COR-L47 (cell line): ENCODE results near the gene CFTR.

Source experiments
- DNase-seq: peaks from one replicate; lab custom pipeline; 2025; lab: John Stamatoyannopoulos, UW

The CFTR gene

GRCh38 chr7:117652943-117653680, 173.3 kb downstream of the CFTR start:
- DNase-seq, result no peak

GRCh38 chr7:117654780-117655179, 175.0 kb downstream of the CFTR start:
- DNase-seq, result no peak

- DNase-seq, result no peak
Observed at GRCh38 chr7:117656806-117657205, 177.0 kb downstream of the CFTR start.

DNA sequence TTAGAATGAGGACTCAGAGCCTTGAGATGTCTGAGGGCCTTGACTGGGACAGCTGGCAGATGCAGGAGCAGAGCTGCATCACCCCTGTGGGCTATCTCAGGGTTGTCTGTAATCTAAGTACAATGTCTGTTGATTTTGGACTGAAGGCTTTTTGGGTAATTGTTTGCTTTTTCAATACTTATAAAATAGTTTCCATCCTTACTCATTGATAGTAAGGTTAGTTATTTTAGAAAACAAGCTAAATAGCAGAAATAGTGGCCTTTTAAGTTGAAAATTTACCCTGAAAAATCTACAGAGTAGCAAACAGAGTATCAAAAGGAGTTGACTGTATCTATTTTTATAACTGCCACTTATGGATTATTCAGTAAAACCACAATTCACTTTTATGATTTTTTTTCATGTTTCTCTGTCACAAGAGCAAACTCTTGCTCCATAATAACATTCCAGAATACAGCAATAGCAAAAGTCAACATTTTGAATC, 179.7 kb downstream of the CFTR start:
- no peak for DNase-seq

DNA sequence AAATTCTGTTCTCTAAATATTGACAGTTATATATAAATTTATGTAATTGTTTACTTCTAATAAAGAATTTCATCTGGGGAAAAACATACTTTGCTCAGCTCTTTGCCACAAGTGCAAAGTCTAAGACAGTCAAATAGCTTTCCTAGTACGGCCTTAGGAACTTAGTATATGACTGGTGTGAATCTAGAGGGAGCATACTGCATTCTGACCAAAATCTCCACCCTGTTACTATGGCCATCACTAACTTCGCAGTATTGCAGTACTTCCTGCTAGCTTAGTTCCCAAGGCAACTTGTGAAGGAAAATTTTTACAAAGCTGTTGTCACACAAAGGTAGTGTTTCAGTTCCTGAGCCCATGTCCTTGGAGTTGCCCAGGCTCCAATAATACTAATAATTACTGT, 181.5 kb downstream of the CFTR start:
- DNase-seq, result no peak

DNA sequence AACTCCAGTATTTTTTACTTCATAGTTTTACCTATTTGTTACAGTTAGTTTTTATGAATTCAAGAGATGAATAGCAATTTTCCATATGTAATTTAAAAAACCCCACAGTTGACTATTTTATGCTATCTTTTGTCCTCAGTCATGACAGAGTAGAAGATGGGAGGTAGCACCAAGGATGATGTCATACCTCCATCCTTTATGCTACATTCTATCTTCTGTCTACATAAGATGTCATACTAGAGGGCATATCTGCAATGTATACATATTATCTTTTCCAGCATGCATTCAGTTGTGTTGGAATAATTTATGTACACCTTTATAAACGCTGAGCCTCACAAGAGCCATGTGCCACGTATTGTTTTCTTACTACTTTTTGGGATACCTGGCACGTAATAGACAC, 184.2 kb downstream of the CFTR start:
- no peak for DNase-seq

GRCh38 chr7:117665368-117665767, 185.5 kb downstream of the CFTR start:
- DNase-seq, result no peak

- no peak for DNase-seq
Observed at GRCh38 chr7:117666031-117666430, 186.2 kb downstream of the CFTR start.

- no peak for DNase-seq
Observed at GRCh38 chr7:117666689-117667088, 186.9 kb downstream of the CFTR start.

DNA sequence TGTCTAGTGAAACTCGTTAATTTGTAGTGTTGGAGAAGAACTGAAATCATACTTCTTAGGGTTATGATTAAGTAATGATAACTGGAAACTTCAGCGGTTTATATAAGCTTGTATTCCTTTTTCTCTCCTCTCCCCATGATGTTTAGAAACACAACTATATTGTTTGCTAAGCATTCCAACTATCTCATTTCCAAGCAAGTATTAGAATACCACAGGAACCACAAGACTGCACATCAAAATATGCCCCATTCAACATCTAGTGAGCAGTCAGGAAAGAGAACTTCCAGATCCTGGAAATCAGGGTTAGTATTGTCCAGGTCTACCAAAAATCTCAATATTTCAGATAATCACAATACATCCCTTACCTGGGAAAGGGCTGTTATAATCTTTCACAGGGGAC, 187.6 kb downstream of the CFTR start:
- DNase-seq, result no peak

DNA sequence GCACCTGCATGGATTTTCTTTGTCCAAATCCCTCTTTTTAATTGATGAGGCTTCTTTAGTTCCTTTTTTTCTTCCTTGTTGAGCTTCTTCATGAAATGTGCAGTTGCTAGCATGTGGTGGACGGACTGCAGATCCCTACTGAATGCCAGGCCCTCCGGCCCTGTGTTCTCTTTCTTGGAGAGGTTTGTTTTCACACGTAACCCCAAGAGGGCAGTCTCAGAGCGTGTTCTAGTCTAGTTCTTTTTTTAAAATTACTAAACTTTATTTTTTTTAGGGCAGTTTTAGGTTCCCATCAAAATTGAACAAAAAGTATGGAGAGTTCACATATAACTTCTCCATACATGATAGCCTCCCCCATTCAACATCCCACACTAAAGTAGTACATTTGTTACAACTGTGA, 190.0 kb downstream of the CFTR start:
- no peak for DNase-seq

DNA sequence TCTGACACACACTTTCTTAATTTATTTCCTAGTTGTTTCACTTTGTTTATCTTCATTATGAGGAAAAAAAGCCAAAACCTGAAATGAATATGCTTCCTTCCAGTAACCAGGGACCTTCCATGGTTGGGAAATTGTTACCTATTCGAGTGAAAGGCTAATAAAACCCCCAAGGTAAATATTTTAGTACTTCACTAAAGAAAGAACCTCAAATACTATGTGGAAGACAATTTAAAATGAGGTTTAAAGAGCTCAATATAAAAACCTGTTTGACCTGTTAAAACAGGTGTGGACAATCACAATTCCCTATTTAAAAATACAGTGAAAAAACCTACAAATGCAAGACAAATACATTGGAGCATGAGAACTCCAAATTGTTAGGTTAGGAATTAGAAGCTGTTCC, 192.6 kb downstream of the CFTR start:
- DNase-seq, result no peak

DNA sequence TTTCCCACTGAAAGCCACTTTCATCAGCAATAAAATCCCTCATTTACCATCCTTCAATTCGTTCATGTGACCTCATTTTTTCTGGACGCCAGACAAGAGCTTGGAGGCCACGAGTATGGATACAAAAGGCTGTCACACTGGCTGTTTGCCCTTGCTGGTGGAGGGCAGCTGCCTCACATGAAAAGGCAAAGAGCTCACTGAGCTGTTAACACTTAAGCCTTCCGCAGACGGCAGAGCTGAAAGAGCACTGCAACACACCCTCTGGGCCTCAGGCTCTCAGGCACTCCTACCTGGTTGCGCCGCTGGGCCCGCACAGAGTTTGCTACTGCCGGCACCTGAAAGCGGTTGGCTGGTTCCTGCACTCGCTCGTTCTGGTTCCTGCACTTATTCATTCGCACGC, 193.5 kb downstream of the CFTR start:
- DNase-seq, result no peak

GRCh38 chr7:117673839-117674238, 194.0 kb downstream of the CFTR start:
- DNase-seq, result peak; percentile 9

DNA sequence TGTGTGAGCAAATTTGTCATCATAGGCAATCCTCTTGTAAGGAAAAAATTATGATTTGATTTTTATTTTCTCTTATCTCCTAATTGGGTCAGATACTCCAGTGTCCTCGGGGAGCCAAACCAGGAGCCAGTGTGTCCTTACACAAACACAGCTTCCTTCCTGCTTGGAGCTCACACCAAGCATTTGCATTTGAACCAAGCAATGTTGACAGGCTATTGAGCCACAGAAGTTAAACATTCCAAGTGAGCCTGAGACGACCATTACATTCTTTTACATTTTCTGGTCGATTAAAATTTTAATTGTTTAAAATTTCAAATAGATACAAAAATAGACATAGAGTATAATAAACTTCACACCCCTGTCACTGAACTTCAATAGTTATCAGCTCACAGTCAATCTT, 194.8 kb downstream of the CFTR start:
- DNase-seq, result no peak

DNA sequence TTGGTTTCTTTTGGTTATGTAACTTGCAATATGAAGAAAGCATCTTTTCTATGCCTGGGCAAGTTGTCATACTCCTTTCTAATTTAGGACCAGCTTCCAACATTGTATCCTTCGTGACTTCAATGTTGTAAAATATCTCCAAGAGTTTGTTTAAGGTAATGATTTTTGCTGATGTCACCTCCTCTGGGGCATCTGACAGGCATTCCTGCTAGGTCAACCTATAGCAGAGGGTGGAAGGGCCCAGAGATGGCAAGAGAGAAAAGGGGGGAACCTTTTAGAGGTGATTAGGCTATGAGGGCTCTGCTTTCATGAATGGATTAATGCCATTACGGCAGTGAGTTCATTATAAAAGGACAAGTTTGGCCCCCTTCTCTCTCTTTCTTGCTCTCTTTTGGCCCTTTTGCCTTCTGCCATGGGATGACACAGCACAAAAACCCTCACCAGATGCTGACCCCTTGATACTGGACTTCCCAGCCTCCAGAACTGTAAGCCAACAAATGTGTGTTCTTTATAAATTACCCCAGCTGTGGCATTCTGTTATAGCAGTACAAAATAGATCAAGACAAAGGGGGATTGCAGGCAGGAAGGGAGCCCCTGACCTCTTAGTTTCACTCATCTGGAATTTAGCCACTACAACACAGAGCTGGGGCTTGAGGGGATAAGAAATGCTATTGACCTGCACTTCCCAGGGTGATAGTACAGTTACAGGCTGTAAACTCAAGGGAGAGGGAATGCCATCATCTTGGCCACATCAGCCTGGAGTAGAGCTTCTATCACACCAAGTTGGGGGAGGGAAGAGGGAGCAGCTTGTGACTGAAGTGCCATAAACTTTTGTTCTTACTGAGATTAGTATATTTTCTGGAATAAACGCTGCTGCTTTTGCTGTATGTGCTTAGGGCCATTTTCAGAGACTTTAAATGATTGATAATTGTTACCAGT, 195.9 kb downstream of the CFTR start:
- DNase-seq, result no peak

DNA sequence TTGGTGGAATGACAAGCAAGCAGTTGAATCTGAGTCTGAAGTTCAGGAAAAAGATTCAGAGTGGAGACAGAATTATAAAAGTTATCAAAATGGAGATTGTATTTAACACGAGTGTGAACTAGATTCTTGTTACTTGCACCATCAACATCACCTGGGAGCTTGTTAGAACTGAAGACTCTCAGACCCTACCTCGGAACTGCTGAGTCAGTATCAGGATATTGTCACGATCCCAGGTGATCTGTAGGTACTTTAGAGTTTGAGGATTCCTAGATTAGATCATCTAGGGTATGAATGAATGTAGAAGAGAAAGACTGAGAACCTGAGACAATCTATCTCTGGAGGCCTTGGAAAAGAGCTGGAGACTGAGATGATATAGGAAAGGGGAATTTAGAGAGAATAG, 199.3 kb downstream of the CFTR start:
- no peak for DNase-seq

DNA sequence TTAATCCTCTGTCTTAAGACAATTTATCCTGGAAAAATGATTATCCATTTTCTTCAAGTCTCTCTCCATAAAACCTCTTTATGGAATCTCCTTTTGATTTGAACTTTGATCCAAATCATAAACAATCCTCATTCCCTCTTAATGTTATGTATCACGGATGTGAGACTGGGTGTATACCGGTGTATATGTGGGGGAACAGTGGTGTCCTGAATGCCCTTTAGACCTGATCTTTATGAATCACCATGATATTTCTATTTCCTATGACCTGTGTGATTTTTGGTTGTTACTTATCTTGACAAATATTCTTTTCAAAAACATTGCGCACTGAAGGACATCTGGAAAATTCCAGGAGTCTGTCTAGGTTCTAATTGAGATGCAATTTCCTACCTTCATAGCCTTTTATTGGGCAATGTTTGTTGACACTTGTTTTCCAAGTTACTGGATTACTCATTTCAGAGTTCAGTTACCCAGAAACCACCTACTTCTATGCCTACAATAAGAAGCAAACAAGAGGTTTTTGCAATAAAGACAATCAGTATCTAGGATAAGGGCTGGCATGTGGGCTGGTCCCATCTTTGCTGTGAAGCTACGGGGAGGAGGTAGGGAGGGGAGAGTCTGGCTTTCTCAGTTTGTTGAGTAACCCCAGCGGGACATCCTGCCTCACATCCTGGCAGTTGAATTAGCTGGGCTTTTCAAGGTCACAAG, 203.0 kb downstream of the CFTR start:
- DNase-seq, result no peak

DNA sequence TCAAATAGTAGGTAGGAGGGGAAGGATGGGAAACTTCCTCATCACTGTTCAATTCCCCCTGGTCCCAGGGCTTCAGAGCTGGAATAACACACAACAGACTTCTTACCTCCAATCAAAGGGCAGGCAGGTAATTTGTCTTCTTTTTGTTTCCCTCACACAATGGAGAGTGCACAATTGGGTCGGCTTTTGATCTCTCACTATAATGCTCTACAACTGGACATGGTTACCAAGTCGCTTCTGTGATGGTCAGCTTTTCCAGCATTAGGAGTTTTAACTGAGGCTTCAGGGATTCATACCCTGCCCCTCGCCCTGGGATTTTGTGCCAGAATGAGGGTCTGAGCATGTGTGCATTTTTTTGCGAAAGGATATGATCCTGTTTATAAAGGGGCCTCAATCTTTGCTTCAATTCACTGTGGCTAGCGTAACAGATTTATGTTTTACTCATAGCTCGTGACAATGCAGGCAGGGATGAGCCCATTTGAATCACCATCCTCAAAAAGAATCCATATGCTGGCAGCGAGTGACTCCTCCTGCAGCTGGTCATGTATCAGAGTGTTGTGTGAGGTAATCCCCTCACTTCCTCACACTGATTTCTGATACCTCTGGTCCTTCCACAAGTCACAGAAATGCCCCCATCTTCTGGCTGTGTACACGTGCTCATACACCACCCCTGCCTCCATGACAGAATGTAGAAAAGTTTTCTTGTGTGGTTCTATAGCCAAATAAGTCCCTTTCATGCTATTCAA, 203.8 kb downstream of the CFTR start:
- DNase-seq, result no peak

DNA sequence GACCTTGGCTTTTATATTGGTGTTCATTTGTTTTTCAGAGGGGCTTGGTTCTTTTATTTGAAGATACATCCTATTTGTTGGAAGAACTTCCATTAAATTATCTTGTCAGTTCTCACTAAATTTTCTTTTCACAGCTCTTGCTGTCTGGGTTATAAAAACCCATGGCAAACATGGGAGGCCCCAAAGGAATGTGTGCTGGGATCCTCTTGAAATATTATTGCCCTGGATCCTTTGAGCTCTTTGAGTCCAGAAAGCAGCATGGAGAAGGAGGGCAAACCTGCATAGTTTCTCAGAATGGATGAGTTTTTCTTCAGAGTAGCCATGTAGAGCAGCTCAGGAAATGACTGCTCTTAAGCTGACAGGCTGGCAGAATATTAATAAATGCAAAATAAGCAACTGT, 206.0 kb downstream of the CFTR start:
- no peak for DNase-seq

DNA sequence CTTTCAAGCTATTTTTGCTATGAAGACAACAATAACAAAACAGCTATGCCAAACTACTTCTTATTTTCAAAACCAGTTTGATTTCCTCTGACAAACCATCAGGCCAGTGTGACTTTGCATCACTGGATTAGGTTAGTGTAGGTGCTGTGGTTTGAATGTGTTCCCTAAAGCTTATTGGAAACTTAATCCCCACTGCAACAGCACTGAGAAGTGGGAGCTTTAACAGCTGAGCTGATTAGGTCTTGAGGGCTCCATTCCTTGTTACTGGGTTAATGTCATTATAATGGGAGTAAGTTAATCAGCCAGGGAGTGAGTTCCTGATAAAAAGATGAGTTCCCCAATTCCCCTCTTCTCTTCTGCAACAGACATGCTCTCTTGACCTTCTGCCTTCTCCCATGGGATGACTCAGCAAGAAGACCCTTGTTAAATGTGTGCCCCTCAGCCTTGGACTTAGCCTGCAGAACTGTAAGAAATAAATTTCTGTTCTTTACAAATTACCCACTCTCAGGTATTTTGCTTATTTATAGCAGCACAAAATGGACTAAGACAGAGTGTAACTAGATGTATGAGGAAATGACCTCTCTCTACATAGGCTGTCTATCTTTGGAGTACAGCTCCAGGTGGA, 206.6 kb downstream of the CFTR start:
- no peak for DNase-seq
